ENCODE measurements around the gene CNST.
"Not testable (repeated sequence)": the region's sequence is repeated elsewhere in the genome, so short reads cannot be mapped to it uniquely, and the experiment has no call there.

The CNST gene

DNA sequence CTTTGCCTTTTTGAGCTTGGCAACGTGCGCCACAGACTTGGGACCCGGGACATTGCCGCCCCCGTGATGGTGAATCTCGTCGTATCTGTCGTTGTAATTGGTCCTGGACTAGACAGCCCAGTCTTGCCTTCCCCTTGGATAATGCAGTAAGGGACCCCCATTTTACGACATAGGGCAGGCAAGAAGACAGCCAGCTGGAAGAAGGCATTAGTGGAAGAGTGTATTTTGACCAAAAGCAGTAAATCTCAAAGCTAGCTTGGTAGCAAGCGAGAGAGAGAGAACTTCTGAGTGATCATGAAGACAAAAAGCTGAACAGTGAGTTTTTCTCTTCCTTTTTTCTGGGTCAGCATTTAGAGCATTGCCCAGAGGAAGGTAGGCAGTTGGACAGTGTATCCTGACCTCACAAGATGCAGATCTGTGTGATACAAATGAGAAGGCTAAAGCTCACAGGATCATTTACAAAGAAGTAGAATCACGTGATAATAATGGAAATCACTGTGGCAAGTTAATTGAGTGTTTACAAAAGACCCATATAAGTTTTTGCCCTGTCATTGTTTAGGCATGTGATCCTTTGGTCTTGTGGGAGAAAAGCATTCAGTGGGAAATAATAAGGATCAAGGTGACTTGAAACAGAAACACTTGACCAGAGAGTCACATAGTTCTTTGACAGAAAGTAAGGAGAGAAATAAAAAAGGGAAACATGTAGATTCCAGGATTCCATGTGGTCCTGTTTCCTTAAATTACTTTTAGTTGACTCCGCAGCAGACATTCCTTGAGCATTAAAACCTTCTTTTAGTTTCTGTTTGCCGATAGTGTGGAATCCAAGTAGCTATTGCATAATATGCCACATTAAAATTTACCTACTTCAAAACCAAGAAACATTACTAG lies 66.3 kb downstream of the CNST start:
- DNase-seq: no peak
- Histone ChIP-seq H3K9me3 (ENCODE audit: severe bottlenecking) (peaks cover 4% of the 10 kb centered on the region), H3K27me3 (ENCODE audit: insufficient read depth, low read depth, severe bottlenecking) (no peaks in the 10 kb centered on the region), H3K36me3 (peaks cover 9% of the 10 kb centered on the region), H3K27ac (no peak overlapping the region), H3K4me3 (ENCODE audit: low read depth, low read length) (no peak overlapping the region)
- TF ChIP-seq, protein P1, sequence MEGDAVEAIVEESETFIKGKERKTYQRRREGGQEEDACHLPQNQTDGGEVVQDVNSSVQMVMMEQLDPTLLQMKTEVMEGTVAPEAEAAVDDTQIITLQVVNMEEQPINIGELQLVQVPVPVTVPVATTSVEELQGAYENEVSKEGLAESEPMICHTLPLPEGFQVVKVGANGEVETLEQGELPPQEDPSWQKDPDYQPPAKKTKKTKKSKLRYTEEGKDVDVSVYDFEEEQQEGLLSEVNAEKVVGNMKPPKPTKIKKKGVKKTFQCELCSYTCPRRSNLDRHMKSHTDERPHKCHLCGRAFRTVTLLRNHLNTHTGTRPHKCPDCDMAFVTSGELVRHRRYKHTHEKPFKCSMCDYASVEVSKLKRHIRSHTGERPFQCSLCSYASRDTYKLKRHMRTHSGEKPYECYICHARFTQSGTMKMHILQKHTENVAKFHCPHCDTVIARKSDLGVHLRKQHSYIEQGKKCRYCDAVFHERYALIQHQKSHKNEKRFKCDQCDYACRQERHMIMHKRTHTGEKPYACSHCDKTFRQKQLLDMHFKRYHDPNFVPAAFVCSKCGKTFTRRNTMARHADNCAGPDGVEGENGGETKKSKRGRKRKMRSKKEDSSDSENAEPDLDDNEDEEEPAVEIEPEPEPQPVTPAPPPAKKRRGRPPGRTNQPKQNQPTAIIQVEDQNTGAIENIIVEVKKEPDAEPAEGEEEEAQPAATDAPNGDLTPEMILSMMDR (IDR thresholded peaks at IDR 0.05; ENCODE audit: low read depth, low read length): no peak

DNA sequence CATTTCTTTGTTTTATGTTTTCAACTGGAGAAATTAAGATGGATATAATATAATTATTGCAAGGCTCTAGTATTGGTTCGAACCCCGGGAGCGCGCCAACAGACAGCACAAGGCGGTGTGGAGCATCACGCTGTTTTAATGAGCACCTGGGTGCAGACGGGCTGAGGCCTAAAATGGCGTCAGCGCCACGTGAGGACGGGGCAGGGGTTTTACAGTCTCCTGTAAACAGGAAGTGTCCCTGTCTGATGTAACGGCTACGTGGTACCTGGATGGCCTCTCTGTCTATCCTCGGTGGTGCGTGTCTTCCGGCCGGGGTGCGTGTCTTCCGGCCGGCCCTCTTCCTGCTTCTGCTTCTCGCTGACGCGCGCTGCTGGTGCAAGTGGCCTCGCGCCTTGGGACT lies 68.4 kb downstream of the CNST start:
- not testable (repeated sequence) for H3K27ac ChIP-seq; H3K4me3 ChIP-seq (ENCODE audit: low read depth, low read length)

DNA sequence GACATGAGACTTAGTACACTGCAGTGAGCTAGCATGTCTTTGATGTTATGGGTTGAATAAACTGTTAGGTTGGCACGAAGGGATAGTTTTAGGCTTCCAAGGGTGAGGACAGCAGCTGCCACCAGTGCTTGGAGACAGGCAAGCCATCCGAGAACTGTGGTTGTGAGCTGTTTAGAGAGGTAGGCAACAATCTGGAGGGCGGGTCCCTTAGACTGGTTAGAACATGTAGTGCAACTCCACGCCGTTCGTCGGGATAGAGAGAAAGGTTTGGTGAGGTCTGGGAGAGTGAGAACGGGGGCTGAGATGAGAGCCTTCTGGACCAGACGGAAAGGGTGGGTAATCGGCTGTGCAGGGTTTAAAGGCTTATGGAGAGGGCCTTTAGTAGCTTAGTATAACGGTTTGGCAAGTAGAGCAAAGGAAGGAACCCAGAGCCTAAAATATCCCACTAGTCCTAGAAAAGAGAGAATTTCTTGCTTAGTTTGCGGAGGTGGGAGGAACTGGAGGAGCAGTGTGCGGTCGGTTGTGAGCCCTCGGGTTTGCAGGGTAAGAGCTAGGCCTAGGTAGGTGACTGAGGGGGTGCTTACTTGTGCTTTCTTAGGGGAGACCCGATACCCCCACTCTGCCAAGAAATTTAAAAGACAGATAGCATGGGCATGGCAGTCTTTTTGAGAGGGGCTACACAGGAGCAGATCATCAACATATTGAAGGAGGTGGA lies 72.8 kb downstream of the CNST start:
- Histone ChIP-seq H3K9me3 (ENCODE audit: severe bottlenecking) (peaks cover 4% of the 10 kb centered on the region), H3K27me3 (ENCODE audit: insufficient read depth, low read depth, severe bottlenecking) (no peaks in the 10 kb centered on the region), H3K36me3 (peaks cover 19% of the 10 kb centered on the region), H3K27ac (peak overlapping the region; percentile 19; the same call in 1 of the 2 replicates), H3K4me3 (ENCODE audit: low read depth, low read length) (no peak overlapping the region)
- peak; percentile 81 for DNase-seq
- TF ChIP-seq, protein P1 (IDR thresholded peaks at IDR 0.05; ENCODE audit: low read depth, low read length): no peak

More for the DNA sequence above, 68.4 kb downstream of the CNST start:
- not testable (repeated sequence) for H3K36me3 ChIP-seq; H3K27me3 ChIP-seq (ENCODE audit: insufficient read depth, low read depth, severe bottlenecking); DNase-seq; H3K9me3 ChIP-seq (ENCODE audit: severe bottlenecking)

DNA sequence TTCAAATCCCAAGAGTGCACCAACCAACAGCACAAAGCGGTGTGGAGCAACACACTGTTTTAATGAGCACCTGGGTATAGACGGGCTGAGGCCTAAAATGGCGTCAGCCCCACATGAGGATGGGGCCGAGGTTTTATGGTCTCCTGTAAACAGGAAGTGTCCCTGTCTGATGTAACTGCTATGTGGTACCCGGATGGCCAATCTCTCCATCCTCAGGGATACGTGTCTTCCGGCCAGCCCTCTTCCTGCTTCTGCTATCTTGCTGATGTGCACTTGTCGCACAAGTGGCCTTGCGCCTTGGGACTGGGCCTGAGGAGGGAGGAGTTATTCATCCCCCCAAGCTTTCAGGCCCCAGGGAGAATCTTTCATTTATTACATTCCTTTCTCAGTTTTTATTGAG lies 73.5 kb downstream of the CNST start:
- H3K27me3 ChIP-seq (ENCODE audit: insufficient read depth, low read depth, severe bottlenecking): no peaks in the 10 kb centered on the region
- TF ChIP-seq, protein P1 (IDR thresholded peaks at IDR 0.05; ENCODE audit: low read depth, low read length): no peak
- peaks cover 4% of the 10 kb centered on the region for H3K9me3 ChIP-seq (ENCODE audit: severe bottlenecking)
- no peak for DNase-seq
- H3K27ac ChIP-seq: peak overlapping the region; percentile 19; the same call in 1 of the 2 replicates
- H3K36me3 ChIP-seq: peaks cover 22% of the 10 kb centered on the region
- H3K4me3 ChIP-seq (ENCODE audit: low read depth, low read length): no peak overlapping the region

DNA sequence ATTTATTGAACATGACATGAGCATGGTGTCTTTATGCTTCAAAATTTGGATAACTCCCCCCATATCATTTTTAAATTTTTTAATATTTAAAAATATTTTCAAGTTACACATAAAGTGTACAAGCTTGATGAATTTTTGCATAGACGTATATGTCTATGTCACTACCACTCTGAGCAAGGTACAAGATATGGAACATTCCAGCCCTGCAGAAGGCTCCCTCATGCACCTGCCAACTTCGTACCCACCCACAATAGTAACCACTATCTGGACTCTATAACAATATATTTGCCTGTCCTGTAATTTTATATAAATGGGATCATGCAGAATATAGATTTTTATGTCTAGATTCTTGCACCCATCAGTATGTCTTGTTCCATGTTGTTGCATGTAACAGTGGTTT lies 74.5 kb downstream of the CNST start:
- TF ChIP-seq, protein P1 (IDR thresholded peaks at IDR 0.05; ENCODE audit: low read depth, low read length): no peak
- Histone ChIP-seq H3K9me3 (ENCODE audit: severe bottlenecking) (peaks cover 4% of the 10 kb centered on the region), H3K36me3 (peaks cover 24% of the 10 kb centered on the region), H3K4me3 (ENCODE audit: low read depth, low read length) (no peak overlapping the region), H3K27me3 (ENCODE audit: insufficient read depth, low read depth, severe bottlenecking) (no peaks in the 10 kb centered on the region), H3K27ac (no peak overlapping the region)
- no peak for DNase-seq

DNA sequence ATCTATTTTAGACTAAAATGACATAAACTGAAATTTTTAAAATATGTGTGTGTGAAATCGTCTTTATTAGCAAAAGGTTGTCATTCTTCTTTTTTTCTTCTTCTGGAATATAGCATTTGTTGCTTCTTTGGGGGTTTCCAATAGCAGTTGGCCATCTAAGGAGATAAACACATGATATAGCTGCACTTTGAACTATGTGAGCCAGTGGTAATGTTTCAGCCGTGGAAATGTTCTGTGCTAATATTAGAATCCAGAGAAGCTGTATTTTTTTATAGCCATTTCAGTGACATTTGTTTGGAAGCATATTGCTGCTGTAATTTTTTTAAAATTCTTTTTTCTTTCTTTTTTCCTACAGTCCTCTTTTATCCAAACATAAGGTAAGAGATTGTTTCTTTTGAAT lies 75.1 kb downstream of the CNST start:
- DNase-seq: no peak
- TF ChIP-seq, protein P1 (IDR thresholded peaks at IDR 0.05; ENCODE audit: low read depth, low read length): no peak

More for the DNA sequence above, 75.1 kb downstream of the CNST start:
- Histone ChIP-seq H3K27me3 (ENCODE audit: insufficient read depth, low read depth, severe bottlenecking) (no peaks in the 10 kb centered on the region), H3K4me3 (ENCODE audit: low read depth, low read length) (no peak overlapping the region), H3K27ac (no peak overlapping the region), H3K9me3 (ENCODE audit: severe bottlenecking) (peaks cover 4% of the 10 kb centered on the region), H3K36me3 (peaks cover 24% of the 10 kb centered on the region)
